Measurements from ENCODE around the gene CHST8. TPM values are rescaled to one million over a fixed set of nuclear protein-coding genes. Genes with fewer than 3 reads are reported as not detected.

The CHST8 gene
- total and polyA plus RNA-seq, 2 of the 13 experiments (the other 11 are each of a cell fraction or from before 2014, with no cell fraction given) = not detected

GRCh38 chr19:33778089-33778791 lies 156.5 kb downstream of the CHST8 start (continued):
- peak; percentile 59; the same call in 1 of the 2 replicates for TF ChIP-seq FOXK1 (CRISPR knock-in tag; IDR thresholded peaks at IDR 0.05; ENCODE audit: borderline replicate concordance, low read depth)
- TF ChIP-seq, protein P1, sequence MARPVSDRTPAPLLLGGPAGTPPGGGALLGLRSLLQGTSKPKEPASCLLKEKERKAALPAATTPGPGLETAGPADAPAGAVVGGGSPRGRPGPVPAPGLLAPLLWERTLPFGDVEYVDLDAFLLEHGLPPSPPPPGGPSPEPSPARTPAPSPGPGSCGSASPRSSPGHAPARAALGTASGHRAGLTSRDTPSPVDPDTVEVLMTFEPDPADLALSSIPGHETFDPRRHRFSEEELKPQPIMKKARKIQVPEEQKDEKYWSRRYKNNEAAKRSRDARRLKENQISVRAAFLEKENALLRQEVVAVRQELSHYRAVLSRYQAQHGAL (CRISPR knock-in tag; IDR thresholded peaks at IDR 0.05; ENCODE audit: not compliant biosample characterization) = peak; percentile 51
- 0 out of 2 replicates have a peak, but pooled peaks have one; percentile 39 for TF ChIP-seq SIN3B (IDR thresholded peaks at IDR 0.05; ENCODE audit: low read length)
- TF ChIP-seq MXI1 (IDR thresholded peaks at IDR 0.05; ENCODE audit: borderline replicate concordance, low read depth, low read length) = peak; percentile 42; the same call in 1 of the 3 replicates
- peak; percentile 88; the same call in 1 of the 2 replicates for TF ChIP-seq RELA (CRISPR knock-in tag; IDR thresholded peaks at IDR 0.05)
- peak; percentile 54; the same call in 1 of the 2 replicates for TF ChIP-seq IRF2 (CRISPR knock-in tag; IDR thresholded peaks at IDR 0.05)
- TF ChIP-seq ZNF292 (CRISPR knock-in tag; IDR thresholded peaks at IDR 0.05; ENCODE audit: borderline replicate concordance, low read depth) = no peak
- TF ChIP-seq ZNF768 (CRISPR knock-in tag; IDR thresholded peaks at IDR 0.05) = peak; percentile 71; the same call in 1 of the 2 replicates
- TF ChIP-seq FOXP1 (IDR thresholded peaks at IDR 0.05) = no peak
- no peak for TF ChIP-seq FOXP1 (CRISPR knock-in tag; IDR thresholded peaks at IDR 0.05)
- TF ChIP-seq HMGA1 (CRISPR knock-in tag; conservative IDR thresholded peaks at IDR 0.05) = no peak
- no peak for TF ChIP-seq ZNF644 (CRISPR knock-in tag; IDR thresholded peaks at IDR 0.05; ENCODE audit: low read depth)
- TF ChIP-seq NKX3-1 (CRISPR knock-in tag; IDR thresholded peaks at IDR 0.05) = no peak
- TF ChIP-seq ZNF674 (CRISPR knock-in tag; IDR thresholded peaks at IDR 0.05; ENCODE audit: low read depth) = no peak
- no peak for TF ChIP-seq ZKSCAN5 (CRISPR knock-in tag; IDR thresholded peaks at IDR 0.05)
- TF ChIP-seq ZSCAN31 (CRISPR knock-in tag; IDR thresholded peaks at IDR 0.05; ENCODE audit: low read depth) = peak; percentile 74
- peak; percentile 52; the same call in 1 of the 2 replicates for TF ChIP-seq ELF3 (CRISPR knock-in tag; IDR thresholded peaks at IDR 0.05)
- TF ChIP-seq, protein P2, sequence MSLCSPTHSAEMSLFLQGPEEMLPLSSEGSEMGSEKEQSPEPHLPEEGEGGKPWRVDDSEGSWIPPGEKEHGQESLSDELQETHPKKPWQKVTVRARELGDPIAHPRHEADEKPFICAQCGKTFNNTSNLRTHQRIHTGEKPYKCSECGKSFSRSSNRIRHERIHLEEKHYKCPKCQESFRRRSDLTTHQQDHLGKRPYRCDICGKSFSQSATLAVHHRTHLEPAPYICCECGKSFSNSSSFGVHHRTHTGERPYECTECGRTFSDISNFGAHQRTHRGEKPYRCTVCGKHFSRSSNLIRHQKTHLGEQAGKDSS (CRISPR knock-in tag; IDR thresholded peaks at IDR 0.05; ENCODE audit: borderline replicate concordance, low read depth) = peak; percentile 74; the same call in 1 of the 2 replicates
- peak; percentile 31; the same call in 1 of the 2 replicates for TF ChIP-seq ZNF263 (CRISPR knock-in tag; IDR thresholded peaks at IDR 0.05)
- TF ChIP-seq YEATS2 (CRISPR knock-in tag; IDR thresholded peaks at IDR 0.05; ENCODE audit: borderline replicate concordance) = peak; percentile 20; the same call in 1 of the 2 replicates
- no peak for TF ChIP-seq RBM22 (optimal IDR thresholded peaks at IDR 0.05; ENCODE audit: low read length)
- TF ChIP-seq ISL2 (CRISPR knock-in tag; IDR thresholded peaks at IDR 0.05) = peak; percentile 61
- TF ChIP-seq TSC22D2 (CRISPR knock-in tag; IDR thresholded peaks at IDR 0.05; ENCODE audit: borderline replicate concordance) = peak; percentile 85; the same call in 1 of the 2 replicates
- TF ChIP-seq RNF2 (conservative IDR thresholded peaks at IDR 0.05; ENCODE audit: low read depth) = 0 out of 2 replicates have a peak, but pooled peaks have one; percentile 19
- TF ChIP-seq, protein P3, sequence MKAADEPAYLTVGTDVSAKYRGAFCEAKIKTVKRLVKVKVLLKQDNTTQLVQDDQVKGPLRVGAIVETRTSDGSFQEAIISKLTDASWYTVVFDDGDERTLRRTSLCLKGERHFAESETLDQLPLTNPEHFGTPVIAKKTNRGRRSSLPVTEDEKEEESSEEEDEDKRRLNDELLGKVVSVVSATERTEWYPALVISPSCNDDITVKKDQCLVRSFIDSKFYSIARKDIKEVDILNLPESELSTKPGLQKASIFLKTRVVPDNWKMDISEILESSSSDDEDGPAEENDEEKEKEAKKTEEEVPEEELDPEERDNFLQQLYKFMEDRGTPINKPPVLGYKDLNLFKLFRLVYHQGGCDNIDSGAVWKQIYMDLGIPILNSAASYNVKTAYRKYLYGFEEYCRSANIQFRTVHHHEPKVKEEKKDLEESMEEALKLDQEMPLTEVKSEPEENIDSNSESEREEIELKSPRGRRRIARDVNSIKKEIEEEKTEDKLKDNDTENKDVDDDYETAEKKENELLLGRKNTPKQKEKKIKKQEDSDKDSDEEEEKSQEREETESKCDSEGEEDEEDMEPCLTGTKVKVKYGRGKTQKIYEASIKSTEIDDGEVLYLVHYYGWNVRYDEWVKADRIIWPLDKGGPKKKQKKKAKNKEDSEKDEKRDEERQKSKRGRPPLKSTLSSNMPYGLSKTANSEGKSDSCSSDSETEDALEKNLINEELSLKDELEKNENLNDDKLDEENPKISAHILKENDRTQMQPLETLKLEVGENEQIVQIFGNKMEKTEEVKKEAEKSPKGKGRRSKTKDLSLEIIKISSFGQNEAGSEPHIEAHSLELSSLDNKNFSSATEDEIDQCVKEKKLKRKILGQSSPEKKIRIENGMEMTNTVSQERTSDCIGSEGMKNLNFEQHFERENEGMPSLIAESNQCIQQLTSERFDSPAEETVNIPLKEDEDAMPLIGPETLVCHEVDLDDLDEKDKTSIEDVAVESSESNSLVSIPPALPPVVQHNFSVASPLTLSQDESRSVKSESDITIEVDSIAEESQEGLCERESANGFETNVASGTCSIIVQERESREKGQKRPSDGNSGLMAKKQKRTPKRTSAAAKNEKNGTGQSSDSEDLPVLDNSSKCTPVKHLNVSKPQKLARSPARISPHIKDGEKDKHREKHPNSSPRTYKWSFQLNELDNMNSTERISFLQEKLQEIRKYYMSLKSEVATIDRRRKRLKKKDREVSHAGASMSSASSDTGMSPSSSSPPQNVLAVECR (CRISPR knock-in tag; IDR thresholded peaks at IDR 0.05; ENCODE audit: borderline replicate concordance) = peak; percentile 40; the same call in 1 of the 2 replicates
- no peak for TF ChIP-seq ZNF350 (CRISPR knock-in tag; IDR thresholded peaks at IDR 0.05; ENCODE audit: borderline replicate concordance, low read depth)
- no peak for TF ChIP-seq ZNF207 (IDR thresholded peaks at IDR 0.05; ENCODE audit: borderline replicate concordance)

Data from HepG2 (cell line).